K562 treated with DMSO at 1 percent for 24 hours (cell line): ENCODE results near the gene SRPRB. TPM values are rescaled to one million over a fixed set of nuclear protein-coding genes. Genes with fewer than 3 reads are reported as not detected.

Source experiments
- total RNA-seq: library from RNA; unstranded; fragments of 300-600 nt; gene quantifications from 2 replicates; pipeline ENCODE4 v1.2.3, GENCODE V29; 2022; ENCODE audit warnings: low read depth; ENCODE audit not compliant: insufficient read depth

SRPRB gene
- total RNA-seq = 14.6 and 16.4 TPM in 2 replicates

GRCh38 chr3:133805702-133806475 lies at the start of gene SRPRB:
TSS of gene SRPRB (plus strand) at chr3:133805815. CDS start at chr3:133805849, 34 bp downstream.

Other genes starting within 250 kb of the SRPRB start
- gene CDV3, start 232.1 kb upstream of the SRPRB start, total RNA-seq = 39.6 and 47.0 TPM in 2 replicates
- gene TOPBP1, start 143.9 kb upstream of the SRPRB start, total RNA-seq = 23.1 and 27.5 TPM in 2 replicates
- 3.4 and 7.0 TPM in 2 replicates for gene TF, start 59.4 kb upstream of the SRPRB start, total RNA-seq
- gene RAB6B, start 90.1 kb downstream of the SRPRB start, total RNA-seq = 15.5 and 16.2 TPM in 2 replicates
- gene SLCO2A1, start 224.1 kb downstream of the SRPRB start, total RNA-seq = not detected in 2 replicates